DMS 273 (cell line): ENCODE measurements around the gene DCAF8.

Experiments used
- DNase-seq: peaks from one replicate; lab custom pipeline; 2025; ENCODE audit not compliant: unreplicated experiment; lab: John Stamatoyannopoulos, UW

The DCAF8 gene

GRCh38 chr1:160171980-160172379, 90.4 kb downstream of the DCAF8 start:
- DNase-seq, result no peak

- no peak for DNase-seq
Measured at GRCh38 chr1:160171354-160171753, 91.0 kb downstream of the DCAF8 start.

GRCh38 chr1:160169553-160170399, 92.6 kb downstream of the DCAF8 start:
- no peak for DNase-seq

- peak; percentile 11 for DNase-seq
Measured at GRCh38 chr1:160168609-160169369, 93.6 kb downstream of the DCAF8 start.

GRCh38 chr1:160168016-160168415, 94.3 kb downstream of the DCAF8 start:
- DNase-seq, result no peak

GRCh38 chr1:160167580-160167979, 94.8 kb downstream of the DCAF8 start:
- no peak for DNase-seq

GRCh38 chr1:160167056-160167455, 95.3 kb downstream of the DCAF8 start:
- DNase-seq, result no peak

- DNase-seq, result no peak
Measured at GRCh38 chr1:160166166-160166868, 96.0 kb downstream of the DCAF8 start.
